ENCODE results near the gene PTS.

The PTS gene

DNA sequence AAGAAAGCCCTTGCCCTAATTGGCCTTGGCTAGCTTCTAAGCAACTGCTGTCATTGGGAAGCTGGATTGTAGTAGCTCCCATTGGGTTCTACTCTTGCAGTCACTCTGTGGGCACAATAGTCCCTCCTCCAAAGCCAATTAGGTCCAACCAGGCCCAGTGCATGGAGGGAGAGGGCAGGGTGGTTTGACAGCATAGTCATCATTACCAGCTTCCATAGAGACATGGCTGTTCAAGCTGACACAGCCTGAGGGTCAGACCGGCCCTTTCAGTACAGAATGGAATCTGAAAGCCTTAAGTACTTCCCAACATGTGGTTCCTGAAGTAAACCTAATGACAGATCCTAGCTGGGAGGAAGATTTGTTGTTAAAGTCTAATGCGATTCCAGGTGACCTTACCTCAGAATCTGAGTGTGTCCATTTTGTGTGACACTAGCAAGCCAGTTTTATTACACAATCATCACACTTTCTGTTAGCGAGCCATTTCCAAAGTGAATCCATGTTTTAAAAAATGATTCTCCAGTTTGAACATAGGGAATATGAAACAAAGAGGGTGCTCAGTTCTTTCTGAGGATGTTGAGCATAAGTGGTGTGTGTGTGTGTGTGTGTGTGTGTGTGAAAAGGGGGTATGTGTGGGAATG lies 27.5 kb downstream of the PTS start:
- Mint-ChIP-seq H3K9me3 (no peaks in the 10 kb centered on the region), H3K27ac (no peak overlapping the region), H3K27me3 (ENCODE audit: low read depth) (no peaks in the 10 kb centered on the region), H3K4me3 (no peak overlapping the region), H3K36me3 (ENCODE audit: low read depth) (no peaks in the 10 kb centered on the region), H3K4me1 (no peaks in the 10 kb centered on the region)
- TF ChIP-seq, protein P1, sequence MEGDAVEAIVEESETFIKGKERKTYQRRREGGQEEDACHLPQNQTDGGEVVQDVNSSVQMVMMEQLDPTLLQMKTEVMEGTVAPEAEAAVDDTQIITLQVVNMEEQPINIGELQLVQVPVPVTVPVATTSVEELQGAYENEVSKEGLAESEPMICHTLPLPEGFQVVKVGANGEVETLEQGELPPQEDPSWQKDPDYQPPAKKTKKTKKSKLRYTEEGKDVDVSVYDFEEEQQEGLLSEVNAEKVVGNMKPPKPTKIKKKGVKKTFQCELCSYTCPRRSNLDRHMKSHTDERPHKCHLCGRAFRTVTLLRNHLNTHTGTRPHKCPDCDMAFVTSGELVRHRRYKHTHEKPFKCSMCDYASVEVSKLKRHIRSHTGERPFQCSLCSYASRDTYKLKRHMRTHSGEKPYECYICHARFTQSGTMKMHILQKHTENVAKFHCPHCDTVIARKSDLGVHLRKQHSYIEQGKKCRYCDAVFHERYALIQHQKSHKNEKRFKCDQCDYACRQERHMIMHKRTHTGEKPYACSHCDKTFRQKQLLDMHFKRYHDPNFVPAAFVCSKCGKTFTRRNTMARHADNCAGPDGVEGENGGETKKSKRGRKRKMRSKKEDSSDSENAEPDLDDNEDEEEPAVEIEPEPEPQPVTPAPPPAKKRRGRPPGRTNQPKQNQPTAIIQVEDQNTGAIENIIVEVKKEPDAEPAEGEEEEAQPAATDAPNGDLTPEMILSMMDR (IDR thresholded peaks at IDR 0.05; ENCODE audit: unreplicated experiment in 3 of 3) = no peak

DNA sequence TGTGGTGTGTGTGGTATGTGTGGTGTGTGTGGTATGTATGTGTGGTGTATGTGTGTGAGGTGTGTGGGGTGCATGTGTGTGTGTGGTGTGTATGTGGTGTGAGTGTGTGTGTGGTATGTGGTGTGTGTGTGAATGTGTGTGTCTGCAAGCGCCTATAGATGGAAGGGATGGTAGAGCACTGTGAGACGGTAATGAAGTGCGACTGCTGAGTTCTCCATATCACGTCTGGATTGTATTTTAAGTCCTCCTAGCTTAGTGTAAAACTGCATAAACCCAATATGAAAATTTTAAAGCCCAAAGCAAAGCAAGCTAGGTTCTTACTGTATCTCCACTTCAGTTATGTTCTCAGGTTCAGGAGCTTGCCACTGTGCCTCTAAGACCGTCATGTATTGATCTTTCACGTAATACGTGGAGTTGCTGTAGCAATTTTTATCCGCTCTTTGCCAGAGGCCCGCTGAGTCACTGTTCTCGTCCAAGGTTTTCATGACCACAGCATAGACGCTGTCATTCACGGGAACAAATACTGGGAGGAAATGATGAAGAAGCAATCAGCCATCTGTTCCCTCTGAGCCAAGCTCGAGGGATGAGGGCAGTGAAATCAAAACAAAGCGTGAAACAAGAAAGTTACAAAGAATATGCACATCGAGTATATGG lies 29.0 kb downstream of the PTS start:
- Mint-ChIP-seq H3K36me3 (ENCODE audit: low read depth) (no peaks in the 10 kb centered on the region), H3K4me3 (no peak overlapping the region)
- TF ChIP-seq, protein P1 (IDR thresholded peaks at IDR 0.05; ENCODE audit: unreplicated experiment in 3 of 3) = no peak

DNA sequence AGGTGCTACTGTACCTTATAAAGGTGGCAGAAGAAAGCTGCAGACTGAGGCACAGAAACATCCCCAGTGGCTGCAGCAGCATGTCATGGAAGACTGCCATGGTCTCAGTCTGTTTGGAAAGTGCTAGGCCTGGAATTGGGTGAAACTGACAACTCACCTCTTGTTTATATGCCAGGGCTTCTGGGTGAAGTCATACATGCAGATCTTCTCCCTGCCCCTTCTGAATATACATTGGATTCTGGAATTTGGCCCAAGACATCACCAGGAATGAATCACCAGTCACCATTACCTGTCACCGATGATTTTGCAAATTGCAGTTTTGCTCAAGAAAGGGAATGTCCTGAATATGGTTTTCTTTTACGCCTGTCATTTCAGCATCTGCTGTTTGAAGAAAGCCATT lies 34.3 kb downstream of the PTS start, which contains the start of gene PLET1:
Gene PLET1 (minus strand): TSS at position 371 of the 400 bp plus-strand sequence. CDS start 271 bp downstream, at position 100.
- no peak within 1 kb of the TSS for H3K27ac Mint-ChIP-seq
- no peaks in the 10 kb centered on the region for H3K9me3 Mint-ChIP-seq
- H3K4me1 Mint-ChIP-seq = no peaks in the 10 kb centered on the region
- H3K4me3 Mint-ChIP-seq = no peak within 1 kb of the TSS
- no peaks in the 10 kb centered on the region for H3K27me3 Mint-ChIP-seq (ENCODE audit: low read depth)
- TF ChIP-seq, protein P1 (IDR thresholded peaks at IDR 0.05; ENCODE audit: unreplicated experiment in 3 of 3) = no peak
- H3K36me3 Mint-ChIP-seq (ENCODE audit: low read depth) = no peaks in the 10 kb centered on the region

More for the DNA sequence above, 29.0 kb downstream of the PTS start:
- Mint-ChIP-seq H3K9me3 (no peaks in the 10 kb centered on the region), H3K27ac (no peak overlapping the region), H3K4me1 (no peaks in the 10 kb centered on the region), H3K27me3 (ENCODE audit: low read depth) (no peaks in the 10 kb centered on the region)

DNA sequence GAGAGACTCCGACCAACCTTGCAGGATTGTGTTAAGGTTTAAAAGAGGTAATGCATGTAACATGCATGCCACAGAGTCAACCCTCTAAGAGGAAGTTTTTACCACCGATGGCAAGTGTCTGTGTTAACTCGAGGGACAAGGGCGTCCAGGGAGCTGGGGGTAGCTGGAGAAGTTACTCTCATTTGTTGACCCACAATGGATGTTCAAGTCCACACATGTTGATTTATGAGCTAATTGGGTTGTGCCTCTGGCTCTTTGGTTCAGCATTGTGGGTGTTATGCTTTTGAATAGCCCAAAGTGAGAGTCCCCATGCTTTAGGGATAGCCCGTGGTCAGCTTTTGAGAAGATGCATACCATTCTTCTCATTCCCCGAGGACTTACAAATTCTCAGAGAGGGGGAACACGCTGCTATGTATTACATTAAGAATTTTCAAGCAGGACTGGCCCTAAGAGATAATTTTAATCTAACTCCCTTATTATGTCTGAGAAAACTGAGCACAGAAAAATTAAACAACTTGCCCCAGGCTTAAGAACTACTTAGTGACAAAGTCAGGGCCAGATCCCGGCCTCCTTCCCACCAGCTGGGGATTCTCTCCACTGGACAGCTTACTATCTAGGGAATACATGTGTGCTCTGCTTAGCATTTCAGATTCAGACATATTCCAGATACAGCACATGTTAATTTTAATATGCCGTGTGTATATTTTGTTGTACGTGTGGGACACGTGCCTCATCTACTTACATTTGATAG lies 39.6 kb downstream of the PTS start:
- peak overlapping the region in 2 of 3 experiments; percentile 43 to 58 for H3K27ac Mint-ChIP-seq
- TF ChIP-seq, protein P1 (IDR thresholded peaks at IDR 0.05; ENCODE audit: unreplicated experiment in 3 of 3) = no peak
- no peaks in the 10 kb centered on the region for H3K36me3 Mint-ChIP-seq (ENCODE audit: low read depth)
- no peak overlapping the region for H3K4me3 Mint-ChIP-seq
- no peaks in the 10 kb centered on the region for H3K27me3 Mint-ChIP-seq (ENCODE audit: low read depth)
- no peaks in the 10 kb centered on the region for H3K9me3 Mint-ChIP-seq
- H3K4me1 Mint-ChIP-seq = peaks cover 14% of the 10 kb centered on the region

DNA sequence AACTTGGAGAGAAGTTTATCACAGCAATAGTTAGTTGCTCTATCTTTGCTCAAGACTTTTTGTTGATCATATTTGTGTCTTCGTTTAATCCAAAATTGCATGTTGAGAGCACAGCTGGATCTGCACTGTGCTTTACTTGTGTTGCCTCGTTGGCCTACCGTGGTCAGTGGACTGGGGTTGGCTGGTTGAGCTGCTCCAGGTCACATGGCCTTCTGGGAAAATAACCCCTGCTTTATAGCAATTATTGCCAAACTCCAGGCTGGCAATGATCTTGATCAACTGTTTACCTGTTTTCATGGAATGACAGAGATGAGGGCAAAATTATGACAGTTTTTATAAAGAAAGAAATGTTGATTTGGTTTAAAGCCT lies 40.2 kb downstream of the PTS start:
- Mint-ChIP-seq H3K27me3 (ENCODE audit: low read depth) (no peaks in the 10 kb centered on the region), H3K9me3 (no peaks in the 10 kb centered on the region), H3K4me3 (no peak overlapping the region), H3K27ac (peak overlapping the region in 2 of 3 experiments; percentile 43 to 58), H3K4me1 (peaks cover 14% of the 10 kb centered on the region), H3K36me3 (ENCODE audit: low read depth) (no peaks in the 10 kb centered on the region)
- TF ChIP-seq, protein P1 (IDR thresholded peaks at IDR 0.05; ENCODE audit: unreplicated experiment in 3 of 3) = no peak

Data from nephron (organoid).